ENCODE measurements around the gene USP34. TPM values are rescaled to one million over a fixed set of nuclear protein-coding genes. Genes with fewer than 3 reads are reported as not detected.
A peak's percentile ranks its signal among the peaks of the same experiment; 100 is the strongest.

USP34 gene
- total and polyA plus RNA-seq, 8 donors = 86.5 to 191 (median 158) TPM

DNA sequence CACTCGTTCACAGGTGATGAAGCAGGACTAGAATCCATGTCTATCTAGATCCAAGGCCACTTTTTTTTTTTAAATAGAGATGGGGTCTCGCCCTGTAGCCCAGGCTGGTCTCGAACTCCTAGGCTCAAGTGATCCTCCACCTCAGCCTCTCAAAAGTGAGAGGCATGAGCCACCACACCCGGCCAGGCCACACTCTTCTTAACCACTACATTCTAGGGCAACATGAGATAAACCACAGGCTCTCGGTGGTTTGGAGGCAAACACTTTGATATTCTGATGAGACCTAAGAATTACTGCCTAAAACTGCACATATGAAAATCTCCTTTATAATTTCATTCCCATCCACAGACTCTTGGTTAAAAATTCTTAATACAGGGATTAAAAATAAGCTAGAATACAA is 51.8 kb downstream of the USP34 start:
- DNase-seq (no peak), ATAC-seq (peak; percentile 64)
- Histone ChIP-seq H3K27me3 (no peaks in the 10 kb centered on the region), H3K9me3 (no peaks in the 10 kb centered on the region), H3K4me1 (peaks cover 4 to 59% of the 10 kb centered on the region in 2 donors), H3K4me3 (no peak overlapping the region), H3K36me3 (no peaks in the 10 kb centered on the region), H3K27ac (no peak overlapping the region)
- TF ChIP-seq, protein P1, sequence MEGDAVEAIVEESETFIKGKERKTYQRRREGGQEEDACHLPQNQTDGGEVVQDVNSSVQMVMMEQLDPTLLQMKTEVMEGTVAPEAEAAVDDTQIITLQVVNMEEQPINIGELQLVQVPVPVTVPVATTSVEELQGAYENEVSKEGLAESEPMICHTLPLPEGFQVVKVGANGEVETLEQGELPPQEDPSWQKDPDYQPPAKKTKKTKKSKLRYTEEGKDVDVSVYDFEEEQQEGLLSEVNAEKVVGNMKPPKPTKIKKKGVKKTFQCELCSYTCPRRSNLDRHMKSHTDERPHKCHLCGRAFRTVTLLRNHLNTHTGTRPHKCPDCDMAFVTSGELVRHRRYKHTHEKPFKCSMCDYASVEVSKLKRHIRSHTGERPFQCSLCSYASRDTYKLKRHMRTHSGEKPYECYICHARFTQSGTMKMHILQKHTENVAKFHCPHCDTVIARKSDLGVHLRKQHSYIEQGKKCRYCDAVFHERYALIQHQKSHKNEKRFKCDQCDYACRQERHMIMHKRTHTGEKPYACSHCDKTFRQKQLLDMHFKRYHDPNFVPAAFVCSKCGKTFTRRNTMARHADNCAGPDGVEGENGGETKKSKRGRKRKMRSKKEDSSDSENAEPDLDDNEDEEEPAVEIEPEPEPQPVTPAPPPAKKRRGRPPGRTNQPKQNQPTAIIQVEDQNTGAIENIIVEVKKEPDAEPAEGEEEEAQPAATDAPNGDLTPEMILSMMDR (IDR thresholded peaks at IDR 0.05) = no peak
- intact Hi-C loops (cut with DNase I) = no loop called here

DNA sequence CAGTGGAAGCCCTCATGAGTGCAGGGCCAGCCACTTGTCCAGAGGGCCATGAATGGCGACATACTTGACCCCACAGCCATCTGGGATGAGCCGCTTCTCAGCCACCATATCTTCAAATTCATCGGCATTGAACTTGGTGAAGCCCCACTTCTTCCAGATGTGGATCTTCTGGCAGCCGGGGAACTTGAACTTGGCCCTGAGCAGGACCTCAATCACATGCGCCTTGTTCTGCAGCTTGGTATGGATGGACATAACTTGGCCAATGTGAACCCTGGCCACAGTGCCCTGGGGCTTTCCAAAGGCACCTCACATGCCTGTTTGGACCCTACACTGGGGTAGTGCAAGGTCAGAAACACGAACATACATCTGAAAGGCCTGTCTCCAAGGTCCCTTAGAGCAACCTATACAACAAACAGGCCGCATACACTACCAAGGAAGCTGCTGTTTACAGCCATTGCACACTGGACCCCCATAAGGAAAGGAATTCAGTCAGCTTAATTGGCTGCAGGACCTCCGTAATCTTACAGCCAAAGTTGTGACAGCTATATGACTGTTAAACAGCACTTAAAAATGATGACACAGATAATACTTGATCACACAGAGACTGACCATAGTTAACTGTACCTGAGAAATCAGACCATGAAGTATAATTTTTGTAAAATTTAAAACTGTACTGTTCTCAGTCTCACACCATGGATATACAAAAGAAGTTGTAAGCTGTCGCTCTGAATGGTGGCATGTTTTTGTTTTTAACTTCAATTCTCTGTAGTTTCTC is 53.8 kb downstream of the USP34 start:
- Histone ChIP-seq H3K4me3 (no peak overlapping the region), H3K27me3 (no peaks in the 10 kb centered on the region), H3K36me3 (no peaks in the 10 kb centered on the region), H3K9me3 (no peaks in the 10 kb centered on the region), H3K4me1 (peaks cover 4 to 53% of the 10 kb centered on the region in 2 donors), H3K27ac (no peak overlapping the region)
- ATAC-seq (no peak), DNase-seq (no peak)
- TF ChIP-seq, protein P1 (IDR thresholded peaks at IDR 0.05) = no peak
- intact Hi-C loops (cut with DNase I) = no loop called here

DNA sequence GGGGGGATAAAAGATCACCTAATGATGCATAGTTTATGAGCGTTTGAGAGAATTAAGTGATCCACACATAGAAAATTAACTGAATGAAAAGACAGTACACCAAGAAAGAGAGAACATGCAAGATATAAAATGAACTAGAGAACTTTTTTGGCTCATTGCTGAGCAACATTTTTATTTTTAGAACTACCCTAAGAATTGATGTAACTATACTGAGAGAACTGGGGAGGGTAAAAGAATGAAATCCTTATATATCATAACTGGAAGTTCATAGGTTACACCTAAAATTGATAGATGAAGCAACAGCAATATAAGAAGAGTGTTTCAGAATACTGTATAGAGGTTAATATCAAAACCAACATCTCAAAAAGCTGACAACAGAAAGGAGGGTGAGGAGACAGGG is 55.6 kb downstream of the USP34 start:
- no peak overlapping the region for H3K4me3 ChIP-seq
- DNase-seq = no peak
- no peaks in the 10 kb centered on the region for H3K27me3 ChIP-seq
- no peaks in the 10 kb centered on the region for H3K9me3 ChIP-seq
- TF ChIP-seq, protein P1 (IDR thresholded peaks at IDR 0.05) = no peak
- H3K27ac ChIP-seq = no peak overlapping the region
- H3K4me1 ChIP-seq = peaks cover 4 to 35% of the 10 kb centered on the region in 2 donors
- H3K36me3 ChIP-seq = no peaks in the 10 kb centered on the region
- no peak for ATAC-seq
- intact Hi-C loops (cut with DNase I) = no loop called here

DNA sequence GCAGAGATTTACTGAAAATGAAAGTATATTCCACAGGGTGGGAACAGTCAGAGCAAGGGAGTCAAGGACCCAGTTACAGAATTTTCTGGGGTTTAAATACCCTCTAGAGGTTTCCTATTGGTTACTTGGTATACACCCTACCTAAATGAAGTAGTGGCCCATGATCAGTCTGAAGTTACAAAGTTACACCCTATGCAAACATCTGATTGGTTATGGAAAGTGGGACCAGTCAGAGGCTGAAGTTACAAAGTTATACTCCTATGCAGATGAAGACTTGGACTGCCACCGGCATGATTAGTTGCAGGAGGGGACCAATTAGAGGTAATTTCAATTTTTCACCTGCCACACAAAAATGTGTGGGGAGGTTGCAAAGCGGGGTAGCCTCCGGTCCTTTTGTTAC is 56.2 kb downstream of the USP34 start:
- intact Hi-C loops (cut with DNase I) = no loop called here
- Histone ChIP-seq H3K27me3 (no peaks in the 10 kb centered on the region), H3K4me3 (no peak overlapping the region), H3K9me3 (no peaks in the 10 kb centered on the region), H3K36me3 (no peaks in the 10 kb centered on the region), H3K4me1 (peaks cover 2 to 31% of the 10 kb centered on the region in 2 donors), H3K27ac (peak overlapping the region in 1 of 2 donors; percentile 16)
- DNase-seq (no peak), ATAC-seq (no peak)
- TF ChIP-seq, protein P1 (IDR thresholded peaks at IDR 0.05) = no peak

DNA sequence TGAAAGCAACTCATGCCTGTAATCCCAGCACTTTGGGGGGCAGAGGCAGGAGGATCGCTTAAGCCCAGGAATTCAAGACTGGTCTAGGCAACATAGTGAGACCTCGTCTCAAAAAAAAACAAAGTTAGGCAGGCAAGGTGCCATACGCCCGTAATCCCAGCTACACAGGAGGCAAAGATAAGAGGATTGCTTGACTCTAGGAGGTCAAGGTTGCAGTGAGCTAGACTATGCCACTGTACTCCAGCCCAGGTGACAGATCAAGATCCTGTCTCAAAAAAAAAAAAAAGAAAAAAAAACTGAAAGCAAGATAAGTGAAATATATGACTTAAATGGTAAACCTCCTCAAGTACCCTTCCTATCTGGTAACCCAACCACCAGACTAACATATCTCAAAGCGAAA is 59.8 kb downstream of the USP34 start:
- H3K9me3 ChIP-seq = no peaks in the 10 kb centered on the region
- no peak for DNase-seq
- no peak overlapping the region for H3K27ac ChIP-seq
- H3K4me3 ChIP-seq = no peak overlapping the region
- H3K4me1 ChIP-seq = peaks cover 0 to 20% of the 10 kb centered on the region in 2 donors
- TF ChIP-seq, protein P1 (IDR thresholded peaks at IDR 0.05) = no peak
- no peak for ATAC-seq
- no peaks in the 10 kb centered on the region for H3K36me3 ChIP-seq
- no peaks in the 10 kb centered on the region for H3K27me3 ChIP-seq
- intact Hi-C loops (cut with DNase I) = no loop called here

All from left lung (tissue), 10 donors.